HTERT RPE-1 (cell line): ENCODE data around the gene PARD3B.

Source experiments
- in situ Hi-C: fragments of 300-500 bp; cut with MboI; formaldehyde crosslinking; loops from 4 replicates; pipeline ENCODE4 v1.14.3; 2020; ENCODE audit warnings: low sequenced_read_pairs

Gene PARD3B

DNA sequence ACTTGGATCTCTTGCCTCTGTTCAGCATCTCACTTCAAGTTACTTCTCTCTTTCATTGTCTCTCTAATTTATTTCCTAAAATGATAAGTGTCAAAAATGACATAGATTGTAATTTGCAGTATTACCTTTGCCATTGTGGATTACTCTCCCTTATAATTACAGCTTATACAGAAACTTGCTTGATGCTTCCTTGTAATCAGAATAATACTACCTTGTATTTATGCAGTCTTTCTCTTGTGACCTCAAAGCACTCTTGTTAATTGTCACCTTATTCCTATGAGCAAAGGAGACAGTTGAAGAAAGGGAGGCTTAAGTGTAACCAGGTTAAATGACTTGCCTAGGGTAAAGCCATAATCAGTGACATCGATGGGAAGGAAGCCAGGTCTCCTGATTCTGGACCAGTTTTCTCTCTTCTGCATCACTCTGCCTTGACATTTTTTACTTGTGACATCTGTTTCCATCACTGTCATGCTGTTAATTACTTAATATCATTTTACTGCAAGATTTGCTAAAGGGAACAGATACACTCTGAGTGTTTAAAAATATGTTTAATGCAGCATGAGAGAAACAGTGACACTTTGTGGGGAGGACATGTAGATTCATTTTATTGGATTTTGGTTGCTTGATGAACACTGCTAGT, 388.6 kb downstream of the PARD3B start:
- in situ Hi-C loops = no loop called here

- in situ Hi-C loops = no loop called here
Observed at GRCh38 chr2:204944927-204945326, 399.7 kb downstream of the PARD3B start.

DNA sequence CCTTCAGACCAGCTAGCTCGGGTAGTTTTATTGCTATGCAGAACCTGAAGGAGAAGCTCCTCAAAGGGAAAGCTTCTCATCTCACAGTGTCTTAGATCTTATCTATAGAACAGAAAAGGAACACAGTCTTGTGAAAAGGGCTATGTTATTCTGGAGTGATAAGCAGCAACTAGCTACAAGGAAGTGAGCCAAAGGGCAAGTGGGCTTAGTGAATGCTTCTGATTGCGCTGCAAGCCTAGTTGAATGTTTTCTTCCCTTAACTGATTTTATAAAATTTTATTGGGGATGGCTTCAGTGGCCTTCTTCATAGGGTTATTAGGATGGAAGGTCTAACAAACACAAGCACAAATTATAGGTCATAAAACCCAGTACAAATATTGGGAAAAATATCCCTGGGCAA, 400.1 kb downstream of the PARD3B start:
- in situ Hi-C loops = no loop called here

DNA sequence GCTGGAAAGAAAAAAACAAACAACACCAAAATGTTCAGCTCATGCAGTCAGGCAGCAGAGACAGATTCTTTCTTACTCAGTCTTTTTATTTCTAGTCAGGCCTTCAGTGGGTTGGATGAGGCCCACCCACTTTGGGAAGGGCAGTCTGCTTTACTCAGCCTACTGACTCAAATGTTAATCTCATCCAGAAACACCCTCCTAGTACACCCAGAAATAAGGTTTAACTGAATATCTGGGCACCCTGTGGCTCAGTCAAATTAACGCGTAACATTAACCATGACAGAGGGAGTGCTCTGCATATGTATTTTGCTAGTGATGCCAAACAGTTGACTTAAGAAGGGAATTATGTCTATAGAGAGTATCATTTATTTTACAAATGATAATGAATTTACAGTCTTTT, 401.6 kb downstream of the PARD3B start:
- in situ Hi-C loops = no loop called here

- in situ Hi-C loops = no loop called here
Observed at GRCh38 chr2:204947405-204947804, 402.1 kb downstream of the PARD3B start.

DNA sequence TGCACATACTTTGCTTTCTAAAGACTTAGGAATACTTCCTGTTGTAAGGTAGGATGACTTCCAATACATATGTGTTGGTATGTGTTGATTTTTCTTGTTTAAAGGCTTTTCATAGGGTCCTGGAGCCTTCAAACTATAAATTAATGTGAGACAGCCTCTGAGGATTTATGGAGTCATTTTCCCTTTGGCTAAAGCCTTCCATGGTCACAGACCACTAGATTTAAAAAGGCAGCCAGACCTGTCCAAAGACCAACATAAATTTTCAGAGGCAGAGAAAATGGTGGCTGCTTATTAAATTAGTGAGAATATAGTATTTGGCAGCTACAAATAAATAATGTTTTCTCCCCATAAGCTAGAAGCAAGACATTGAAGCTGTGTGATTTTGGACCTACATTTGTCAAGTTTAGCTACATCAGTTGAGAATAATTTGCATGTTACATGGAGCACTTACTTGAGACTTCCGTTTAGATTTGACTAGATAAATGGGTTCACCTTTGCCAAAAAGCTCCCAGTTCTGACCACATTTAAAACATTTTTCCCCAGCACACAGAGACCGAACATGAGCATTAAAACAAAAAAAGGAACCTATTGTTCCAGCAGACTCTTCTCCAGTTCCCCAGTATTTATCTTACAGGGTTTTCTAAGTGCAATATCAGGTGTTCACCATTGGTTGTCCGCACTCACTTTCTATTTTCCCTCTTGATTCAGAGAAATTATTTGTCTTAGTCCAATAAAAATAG, 402.9 kb downstream of the PARD3B start:
- in situ Hi-C loops = no loop called here

DNA sequence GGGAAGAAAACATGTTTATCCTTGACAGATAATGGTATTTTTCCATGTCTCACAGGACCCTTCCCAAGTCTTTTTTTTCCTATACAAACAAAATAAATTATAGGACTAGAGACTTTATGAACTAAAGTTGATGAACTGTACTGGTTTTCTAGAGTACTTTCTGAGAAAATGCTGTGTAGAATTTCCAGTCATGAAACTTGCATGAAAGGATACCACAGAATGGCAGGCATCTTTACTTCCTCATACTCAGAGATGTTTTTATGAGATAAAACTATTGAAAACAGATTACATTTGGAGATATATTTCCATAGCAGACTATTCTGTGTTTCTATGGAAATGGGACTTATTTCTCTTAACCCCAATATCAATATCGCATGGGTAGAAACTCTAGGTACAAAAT, 403.5 kb downstream of the PARD3B start:
- in situ Hi-C loops = no loop called here

DNA sequence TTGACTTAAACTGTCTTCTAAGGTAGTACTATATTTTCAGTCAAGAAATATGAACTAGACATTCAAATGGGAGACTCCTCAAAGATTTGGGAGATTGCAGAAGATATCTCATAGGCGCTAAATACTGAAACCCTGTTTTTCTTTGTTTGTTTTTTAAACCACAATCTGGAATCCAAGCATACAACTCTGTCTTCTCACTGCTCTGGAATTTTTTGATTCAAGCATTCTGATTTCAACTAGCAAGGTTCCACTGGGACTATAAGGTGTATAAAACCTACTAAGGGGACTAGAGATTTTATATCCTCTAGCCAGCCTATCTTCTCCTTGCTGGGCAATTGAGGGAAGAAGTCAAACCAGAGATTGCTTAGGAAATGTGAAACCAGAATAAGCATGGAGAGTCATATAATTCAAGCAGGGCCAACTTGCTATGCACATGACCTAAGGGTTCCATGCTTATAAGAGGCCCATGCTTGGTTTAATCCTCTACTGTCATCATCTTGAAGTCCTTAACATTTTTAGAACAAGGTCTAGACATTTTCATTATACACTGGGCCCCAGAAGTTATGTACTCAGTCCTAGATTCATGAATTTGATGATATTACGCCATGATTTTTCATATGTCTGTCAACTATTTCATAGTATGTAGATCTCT, 405.5 kb downstream of the PARD3B start:
- in situ Hi-C loops = no loop called here

DNA sequence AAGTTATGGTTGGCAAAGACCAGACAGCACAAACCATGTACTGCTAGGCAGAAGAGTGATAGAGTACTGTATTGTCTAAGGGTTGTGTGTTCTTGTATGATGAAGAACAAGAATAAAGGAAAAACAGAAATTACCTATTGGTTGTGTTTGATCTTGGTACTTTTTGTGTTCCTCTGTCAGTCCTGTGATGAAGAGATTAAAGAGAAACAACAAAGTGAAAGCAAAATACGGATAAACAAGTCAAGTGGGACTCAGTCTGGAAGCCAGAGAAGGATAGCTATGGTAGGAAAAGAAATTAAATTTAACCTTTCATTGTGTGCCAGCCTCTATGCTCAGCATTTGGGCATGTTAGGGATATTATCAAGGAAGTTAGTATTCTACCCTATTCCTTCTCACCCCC, 413.1 kb downstream of the PARD3B start:
- in situ Hi-C loops = no loop called here

- in situ Hi-C loops = no loop called here
Observed at GRCh38 chr2:204964414-204964813, 419.1 kb downstream of the PARD3B start.

GRCh38 chr2:204966245-204966644, 421.0 kb downstream of the PARD3B start:
- in situ Hi-C loops = no loop called here

DNA sequence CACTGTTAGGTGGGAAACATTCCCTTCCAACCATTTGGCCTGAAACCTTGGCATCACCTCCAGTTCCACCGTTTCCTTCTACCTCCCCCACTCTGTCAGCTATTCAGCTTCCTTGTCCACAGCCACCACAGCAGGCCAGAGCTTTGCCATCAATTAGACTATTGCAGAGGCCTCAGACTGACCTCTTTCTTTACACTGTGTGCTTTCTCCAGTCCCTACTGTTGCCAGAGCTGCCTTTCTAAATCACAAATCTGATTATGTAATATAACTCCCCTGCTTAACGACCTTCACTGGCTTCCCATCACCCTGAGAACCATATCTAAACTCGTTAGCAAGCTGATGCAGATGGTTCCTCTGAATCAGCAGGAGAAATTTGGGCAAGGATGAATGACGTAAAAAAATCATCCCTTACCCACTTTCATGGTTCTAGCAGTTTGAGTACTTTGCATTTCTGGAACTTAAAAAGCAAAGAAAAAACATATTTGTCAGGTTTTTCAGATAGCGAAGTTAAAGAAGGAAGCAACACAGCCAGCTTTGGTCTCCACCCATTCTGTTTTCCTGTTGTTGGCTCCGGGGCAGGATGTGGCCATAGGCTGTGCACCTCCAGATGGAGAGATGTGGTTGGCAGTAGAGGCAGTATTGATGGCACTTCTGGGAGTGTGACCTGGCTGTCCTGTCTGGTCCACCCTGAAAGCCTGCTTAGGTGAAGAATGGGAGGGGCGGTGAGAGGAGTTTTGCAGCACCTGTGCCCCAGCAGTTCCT, 422.1 kb downstream of the PARD3B start:
- in situ Hi-C loops = no loop called here

DNA sequence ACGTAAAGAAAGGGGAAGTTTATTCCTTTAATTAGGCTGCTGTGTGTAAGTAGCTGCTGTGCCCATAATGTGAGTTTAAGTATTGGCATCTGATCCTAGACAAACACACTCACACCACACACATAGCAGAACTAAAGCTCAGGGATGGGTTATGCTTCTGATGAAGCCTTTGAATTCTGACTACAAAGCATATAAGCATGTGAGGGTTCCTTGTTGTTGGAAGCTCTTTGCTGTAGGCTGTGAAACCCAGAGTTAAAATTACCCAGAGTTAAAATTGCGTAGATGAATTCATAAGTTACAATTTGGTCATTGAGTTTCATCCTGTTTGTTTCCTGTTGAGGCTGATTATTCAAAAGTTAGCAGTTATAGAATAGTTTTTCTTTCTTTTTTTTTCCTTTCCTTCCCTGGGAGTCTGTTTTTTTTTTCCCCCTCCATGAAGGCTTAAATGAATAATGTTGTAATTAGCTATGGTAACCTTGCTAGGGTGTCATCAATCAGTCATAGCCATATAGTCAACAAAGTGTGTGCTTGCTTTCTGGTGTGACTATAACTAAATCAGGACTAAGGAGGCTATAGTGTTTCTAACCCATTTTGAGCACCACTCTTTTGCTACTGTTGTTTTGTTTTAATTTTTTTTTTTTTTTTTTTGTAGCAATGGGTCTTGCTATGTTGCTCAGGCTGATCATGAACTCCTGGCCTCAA, 426.1 kb downstream of the PARD3B start:
- in situ Hi-C loops = no loop called here

DNA sequence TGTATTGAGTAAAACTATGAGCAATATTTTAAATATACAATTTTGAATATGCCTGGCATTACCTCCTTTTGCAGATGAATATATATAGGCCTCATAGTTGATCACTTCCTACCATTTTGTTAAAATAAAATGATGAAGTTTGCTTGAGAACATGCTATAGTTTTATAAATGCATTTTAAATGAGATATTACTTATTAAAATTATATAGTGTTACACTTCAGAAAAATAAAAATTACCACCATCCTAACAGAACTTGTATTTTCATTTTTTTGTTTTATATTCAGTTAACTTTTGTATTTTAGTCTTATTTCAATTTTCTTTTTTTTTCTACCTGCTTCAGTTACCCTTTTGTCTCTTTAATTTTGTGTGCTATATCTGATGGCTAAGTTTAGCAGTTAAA, 426.9 kb downstream of the PARD3B start:
- in situ Hi-C loops = no loop called here

DNA sequence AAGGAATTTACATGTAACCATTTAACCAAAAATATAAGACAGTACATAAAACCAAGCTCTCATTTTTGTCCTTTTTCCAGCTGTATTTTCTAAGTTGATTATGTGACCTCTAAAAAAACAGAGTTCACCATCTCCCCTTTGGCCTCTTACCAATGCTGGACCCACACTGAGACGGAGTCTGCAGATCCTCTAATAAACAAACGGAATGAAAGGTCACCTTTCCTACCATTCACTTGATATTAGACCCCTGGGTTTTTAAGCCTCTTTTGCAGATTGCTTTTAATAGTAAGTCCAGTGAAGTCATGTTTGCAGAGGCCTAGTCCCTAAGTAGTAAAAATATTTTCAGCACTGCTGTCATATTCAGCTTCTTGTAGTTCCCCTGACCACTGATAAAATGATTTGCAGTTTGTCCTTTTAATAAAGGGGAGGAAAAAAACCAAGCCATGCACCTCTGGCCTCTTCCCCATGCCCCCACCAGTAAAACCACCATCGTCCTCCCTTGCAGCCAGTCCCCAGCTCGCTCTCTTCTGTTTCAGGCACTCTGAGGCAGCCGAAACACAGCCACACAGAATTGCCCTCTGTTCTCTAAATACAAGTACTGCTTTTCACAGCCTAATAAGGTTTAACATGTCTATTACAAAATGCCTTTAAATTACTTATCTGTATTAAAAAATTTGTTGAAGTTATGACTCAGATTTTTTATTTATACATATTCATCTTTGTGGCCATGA, 427.5 kb downstream of the PARD3B start:
- in situ Hi-C loops = no loop called here

- in situ Hi-C loops = no loop called here
Observed at GRCh38 chr2:204973616-204974015, 428.3 kb downstream of the PARD3B start.

GRCh38 chr2:204974487-204974886, 429.2 kb downstream of the PARD3B start:
- in situ Hi-C loops = no loop called here

- in situ Hi-C loops = no loop called here
Observed at GRCh38 chr2:204977914-204978313, 432.6 kb downstream of the PARD3B start.

- in situ Hi-C loops = no loop called here
Observed at GRCh38 chr2:204982303-204982702, 437.0 kb downstream of the PARD3B start.

DNA sequence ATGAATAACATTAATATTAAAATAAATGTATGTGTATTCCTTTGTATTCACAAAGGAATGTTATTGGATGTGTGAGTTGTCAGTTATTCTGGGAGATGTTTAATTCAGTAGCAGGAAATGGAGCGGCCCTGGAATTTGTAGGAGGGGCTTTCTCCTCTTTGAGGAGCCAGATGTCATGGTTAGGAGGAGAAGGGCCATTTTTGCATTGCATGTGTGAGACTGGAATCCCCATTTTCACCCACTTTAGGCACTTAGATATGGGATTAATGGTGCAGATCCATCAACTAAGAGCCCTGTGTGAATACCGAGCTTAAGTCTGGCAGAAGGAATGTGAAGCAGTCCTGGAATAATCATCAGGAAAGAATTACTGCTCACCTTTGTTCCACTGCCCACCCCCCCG, 439.2 kb downstream of the PARD3B start:
- in situ Hi-C loops = no loop called here
